ENCODE measurements around the gene RPS6KA1. TPM values are rescaled to one million over a fixed set of nuclear protein-coding genes. Genes with fewer than 3 reads are reported as not detected.

Gene RPS6KA1
- total RNA-seq, 1 donor from 2014 or later = 4.6 TPM

GRCh38 chr1:26530410-26530894 is 891 bp downstream of the RPS6KA1 start:
- DNase-seq (no peak), ATAC-seq (peak; percentile 4)
- intact Hi-C loops (cut with micrococcal nuclease) = no loop called here

GRCh38 chr1:26530895-26531598 is 1.5 kb downstream of the RPS6KA1 start:
- DNase-seq (no peak), ATAC-seq (peak; percentile 14)
- intact Hi-C loops (cut with micrococcal nuclease) = no loop called here

- ATAC-seq (no peak), DNase-seq (no peak)
- intact Hi-C loops (cut with micrococcal nuclease) = no loop called here
Observed at GRCh38 chr1:26531651-26532131, 2.1 kb downstream of the RPS6KA1 start.

- no peak for ATAC-seq
- intact Hi-C loops (cut with micrococcal nuclease) = no loop called here
Observed at GRCh38 chr1:26533951-26534509, 4.5 kb downstream of the RPS6KA1 start.

GRCh38 chr1:26535201-26535600 is 5.6 kb downstream of the RPS6KA1 start:
- DNase-seq = no peak
- intact Hi-C loops (cut with micrococcal nuclease) = no loop called here
- no peak for ATAC-seq

More at GRCh38 chr1:26533951-26534509, 4.5 kb downstream of the RPS6KA1 start:
- DNase-seq = no peak

GRCh38 chr1:26536081-26536480 is 6.5 kb downstream of the RPS6KA1 start:
- DNase-seq (no peak), ATAC-seq (no peak)
- intact Hi-C loops (cut with micrococcal nuclease) = no loop called here

- no peak for DNase-seq
- ATAC-seq = no peak
- intact Hi-C loops (cut with micrococcal nuclease) = no loop called here
Observed at GRCh38 chr1:26536521-26536920, 7.0 kb downstream of the RPS6KA1 start.

GRCh38 chr1:26537951-26538352 is 8.4 kb downstream of the RPS6KA1 start:
- intact Hi-C loops (cut with micrococcal nuclease) = no loop called here
- peak; percentile 17 for ATAC-seq

GRCh38 chr1:26538480-26539412 is 9.2 kb downstream of the RPS6KA1 start:
- intact Hi-C loops (cut with micrococcal nuclease) = no loop called here
- ATAC-seq = no peak
- no peak for DNase-seq

More at GRCh38 chr1:26537951-26538352, 8.4 kb downstream of the RPS6KA1 start:
- no peak for DNase-seq

GRCh38 chr1:26539722-26540121 is 10.2 kb downstream of the RPS6KA1 start:
- no peak for DNase-seq
- intact Hi-C loops (cut with micrococcal nuclease) = no loop called here
- ATAC-seq = no peak

GRCh38 chr1:26540351-26540750 is 10.8 kb downstream of the RPS6KA1 start:
- no peak for ATAC-seq
- intact Hi-C loops (cut with micrococcal nuclease) = no loop called here
- no peak for DNase-seq

- intact Hi-C loops (cut with micrococcal nuclease) = no loop called here
- ATAC-seq (no peak), DNase-seq (no peak)
Observed at GRCh38 chr1:26541431-26541815, 11.9 kb downstream of the RPS6KA1 start.

- ATAC-seq (peak; percentile 83), DNase-seq (peak; percentile 77)
- intact Hi-C loops (cut with micrococcal nuclease) = no loop called here
Observed at GRCh38 chr1:26541816-26542711, 12.5 kb downstream of the RPS6KA1 start.

- intact Hi-C loops (cut with micrococcal nuclease) = no loop called here
- peak; percentile 8 for ATAC-seq
- no peak for DNase-seq
Observed at GRCh38 chr1:26542771-26543451, 13.3 kb downstream of the RPS6KA1 start.

GRCh38 chr1:26543462-26543861 is 13.9 kb downstream of the RPS6KA1 start:
- intact Hi-C loops (cut with micrococcal nuclease) = no loop called here
- DNase-seq = no peak
- no peak for ATAC-seq

- intact Hi-C loops (cut with micrococcal nuclease) = no loop called here
- no peak for DNase-seq
- ATAC-seq = no peak
Observed at GRCh38 chr1:26544126-26544525, 14.6 kb downstream of the RPS6KA1 start.

GRCh38 chr1:26545969-26546323 is 16.4 kb downstream of the RPS6KA1 start:
- ATAC-seq (no peak), DNase-seq (no peak)
- intact Hi-C loops (cut with micrococcal nuclease) = no loop called here

- intact Hi-C loops (cut with micrococcal nuclease) = no loop called here
- ATAC-seq (no peak), DNase-seq (no peak)
Observed at GRCh38 chr1:26546375-26546774, 16.8 kb downstream of the RPS6KA1 start.
